ENCODE results near the gene ANKS4B. TPM values are rescaled to one million over a fixed set of nuclear protein-coding genes. Genes with fewer than 3 reads are reported as not detected.

ANKS4B gene
- total RNA-seq (not detected), polyA plus RNA-seq (not detected), total RNA-seq (not detected)

- H3K4me3 ChIP-seq (ENCODE audit: low read length): no peak within 1 kb of the TSS
- H3K27ac Mint-ChIP-seq: no peak within 1 kb of the TSS
- no peak within 1 kb of the TSS for H3K4me3 Mint-ChIP-seq
- no peaks in the 10 kb centered on the region for H3K36me3 Mint-ChIP-seq
- H3K9me3 ChIP-seq (ENCODE audit: control insufficient read depth in 2 of 3, low read length in 3 of 3): no peaks in the 10 kb centered on the region
- no peaks in the 10 kb centered on the region for H3K36me3 ChIP-seq (ENCODE audit: control insufficient read depth in 2 of 3, insufficient read depth in 3 of 3, low read length in 3 of 3)
- H3K9me3 Mint-ChIP-seq: peaks cover 0 to 1% (median 0%) of the 10 kb centered on the region in 11 donors
- ChIA-PET POLR2A (no interaction called here), CTCF (no interaction called here)
- H3K27ac ChIP-seq (ENCODE audit: low read depth, low read length): no peak within 1 kb of the TSS
- peaks cover 31 to 56% (median 40%) of the 10 kb centered on the region in 5 donors for H3K27me3 Mint-ChIP-seq
- no peak for ATAC-seq
- intact Hi-C loops (cut with micrococcal nuclease): no loop called here
- no peaks in the 10 kb centered on the region for H3K27me3 ChIP-seq (ENCODE audit: control insufficient read depth in 2 of 2, insufficient read depth in 2 of 2, low read length in 2 of 2)
- no peaks in the 10 kb centered on the region for H3K4me1 ChIP-seq (ENCODE audit: control insufficient read depth in 2 of 2, insufficient read depth in 2 of 2, low read length in 2 of 2)
- H3K4me1 Mint-ChIP-seq: no peaks in the 10 kb centered on the region
- DNase-seq: no peak
Observed at GRCh38 chr16:21233521-21234150, at the start of gene ANKS4B. TSS of gene ANKS4B (plus strand) at chr16:21233699. CDS start at chr16:21233738, 39 bp downstream.

GRCh38 chr16:21183995-21184394, 49.5 kb upstream of the ANKS4B start:
- H3K4me1 ChIP-seq (ENCODE audit: control insufficient read depth in 2 of 2, insufficient read depth in 2 of 2, low read length in 2 of 2): no peaks in the 10 kb centered on the region
- H3K9me3 ChIP-seq (ENCODE audit: control insufficient read depth in 2 of 3, low read length in 3 of 3): no peaks in the 10 kb centered on the region
- Mint-ChIP-seq H3K27me3 (no peaks in the 10 kb centered on the region), H3K4me1 (peaks cover 0 to 5% (median 4%) of the 10 kb centered on the region in 7 donors), H3K9me3 (peaks cover 0 to 3% (median 0%) of the 10 kb centered on the region in 11 donors), H3K27ac (no peak overlapping the region), H3K4me3 (no peak overlapping the region), H3K36me3 (peaks cover 10 to 42% (median 28%) of the 10 kb centered on the region in 5 donors)
- H3K27ac ChIP-seq (ENCODE audit: low read depth, low read length): no peak overlapping the region
- intact Hi-C loops (cut with micrococcal nuclease): no loop called here
- no peaks in the 10 kb centered on the region for H3K27me3 ChIP-seq (ENCODE audit: control insufficient read depth in 2 of 2, insufficient read depth in 2 of 2, low read length in 2 of 2)
- peaks cover 0 to 26% (median 0%) of the 10 kb centered on the region in 3 experiments for H3K36me3 ChIP-seq (ENCODE audit: control insufficient read depth in 2 of 3, insufficient read depth in 3 of 3, low read length in 3 of 3)
- DNase-seq: no peak
- no peak for ATAC-seq
- POLR2A ChIA-PET: no interaction called here
- H3K4me3 ChIP-seq (ENCODE audit: low read length): no peak overlapping the region
- CTCF ChIA-PET: no interaction called here

GRCh38 chr16:21184834-21185233, 48.7 kb upstream of the ANKS4B start:
- no peak overlapping the region for H3K4me3 Mint-ChIP-seq
- H3K27me3 Mint-ChIP-seq: peaks cover 0 to 3% (median 0%) of the 10 kb centered on the region in 5 donors
- Histone ChIP-seq H3K9me3 (ENCODE audit: control insufficient read depth in 2 of 3, low read length in 3 of 3) (no peaks in the 10 kb centered on the region), H3K27ac (ENCODE audit: low read depth, low read length) (no peak overlapping the region), H3K36me3 (ENCODE audit: control insufficient read depth in 2 of 3, insufficient read depth in 3 of 3, low read length in 3 of 3) (peaks cover 0 to 18% (median 0%) of the 10 kb centered on the region in 3 experiments), H3K4me1 (ENCODE audit: control insufficient read depth in 2 of 2, insufficient read depth in 2 of 2, low read length in 2 of 2) (no peaks in the 10 kb centered on the region), H3K27me3 (ENCODE audit: control insufficient read depth in 2 of 2, insufficient read depth in 2 of 2, low read length in 2 of 2) (no peaks in the 10 kb centered on the region), H3K4me3 (ENCODE audit: low read length) (no peak overlapping the region)
- H3K36me3 Mint-ChIP-seq: peaks cover 5 to 34% (median 20%) of the 10 kb centered on the region in 5 donors
- CTCF ChIA-PET: no interaction called here
- intact Hi-C loops (cut with micrococcal nuclease): loop anchor here in 1 of 2 donors (5.0 kb wide), 1 partner anchor 367 kb away; no protein-coding TSS in a partner anchor
- peaks cover 0 to 3% (median 0%) of the 10 kb centered on the region in 11 donors for H3K9me3 Mint-ChIP-seq
- no peak overlapping the region for H3K27ac Mint-ChIP-seq
- POLR2A ChIA-PET: no interaction called here
- DNase-seq (no peak), ATAC-seq (peak; percentile 18)
- peaks cover 0 to 5% (median 4%) of the 10 kb centered on the region in 7 donors for H3K4me1 Mint-ChIP-seq

- Histone ChIP-seq H3K4me1 (ENCODE audit: control insufficient read depth in 2 of 2, insufficient read depth in 2 of 2, low read length in 2 of 2) (no peaks in the 10 kb centered on the region), H3K27ac (ENCODE audit: low read depth, low read length) (no peak overlapping the region), H3K27me3 (ENCODE audit: control insufficient read depth in 2 of 2, insufficient read depth in 2 of 2, low read length in 2 of 2) (no peaks in the 10 kb centered on the region), H3K36me3 (ENCODE audit: control insufficient read depth in 2 of 3, insufficient read depth in 3 of 3, low read length in 3 of 3) (peaks cover 0 to 12% (median 0%) of the 10 kb centered on the region in 3 experiments), H3K4me3 (ENCODE audit: low read length) (no peak overlapping the region), H3K9me3 (ENCODE audit: control insufficient read depth in 2 of 3, low read length in 3 of 3) (no peaks in the 10 kb centered on the region)
- ATAC-seq (no peak), DNase-seq (no peak)
- POLR2A ChIA-PET: no interaction called here
- Mint-ChIP-seq H3K36me3 (peaks cover 5 to 34% (median 16%) of the 10 kb centered on the region in 5 donors), H3K9me3 (peaks cover 0 to 8% (median 0%) of the 10 kb centered on the region in 11 donors), H3K27me3 (peaks cover 0 to 6% (median 0%) of the 10 kb centered on the region in 5 donors), H3K27ac (peak overlapping the region in 1 of 9 donors; percentile 1), H3K4me3 (no peak overlapping the region), H3K4me1 (peaks cover 0 to 5% (median 4%) of the 10 kb centered on the region in 7 donors)
- CTCF ChIA-PET: no interaction called here
- intact Hi-C loops (cut with micrococcal nuclease): loop anchor here in 1 of 2 donors (5.0 kb wide), 1 partner anchor 367 kb away; no protein-coding TSS in a partner anchor
Observed at GRCh38 chr16:21185659-21186325, 47.7 kb upstream of the ANKS4B start.

GRCh38 chr16:21186326-21186691, 47.2 kb upstream of the ANKS4B start:
- Histone ChIP-seq H3K4me1 (ENCODE audit: control insufficient read depth in 2 of 2, insufficient read depth in 2 of 2, low read length in 2 of 2) (no peaks in the 10 kb centered on the region), H3K4me3 (ENCODE audit: low read length) (no peak overlapping the region), H3K36me3 (ENCODE audit: control insufficient read depth in 2 of 3, insufficient read depth in 3 of 3, low read length in 3 of 3) (peaks cover 0 to 7% (median 0%) of the 10 kb centered on the region in 3 experiments), H3K9me3 (ENCODE audit: control insufficient read depth in 2 of 3, low read length in 3 of 3) (no peaks in the 10 kb centered on the region), H3K27ac (ENCODE audit: low read depth, low read length) (no peak overlapping the region), H3K27me3 (ENCODE audit: control insufficient read depth in 2 of 2, insufficient read depth in 2 of 2, low read length in 2 of 2) (no peaks in the 10 kb centered on the region)
- intact Hi-C loops (cut with micrococcal nuclease): loop anchor here in 1 of 2 donors (5.0 kb wide), 1 partner anchor 366 kb away; no protein-coding TSS in a partner anchor
- Mint-ChIP-seq H3K27me3 (peaks cover 0 to 7% (median 1%) of the 10 kb centered on the region in 5 donors), H3K27ac (no peak overlapping the region), H3K36me3 (peaks cover 3 to 28% (median 14%) of the 10 kb centered on the region in 5 donors), H3K4me3 (no peak overlapping the region), H3K4me1 (peaks cover 0 to 5% (median 4%) of the 10 kb centered on the region in 7 donors), H3K9me3 (peaks cover 0 to 8% (median 0%) of the 10 kb centered on the region in 11 donors)
- CTCF ChIA-PET: no interaction called here
- POLR2A ChIA-PET: no interaction called here
- ATAC-seq: no peak
- DNase-seq: no peak

- peaks cover 0 to 8% (median 0%) of the 10 kb centered on the region in 11 donors for H3K9me3 Mint-ChIP-seq
- Histone ChIP-seq H3K4me1 (ENCODE audit: control insufficient read depth in 2 of 2, insufficient read depth in 2 of 2, low read length in 2 of 2) (no peaks in the 10 kb centered on the region), H3K27ac (ENCODE audit: low read depth, low read length) (no peak overlapping the region), H3K27me3 (ENCODE audit: control insufficient read depth in 2 of 2, insufficient read depth in 2 of 2, low read length in 2 of 2) (no peaks in the 10 kb centered on the region), H3K36me3 (ENCODE audit: control insufficient read depth in 2 of 3, insufficient read depth in 3 of 3, low read length in 3 of 3) (no peaks in the 10 kb centered on the region), H3K9me3 (ENCODE audit: control insufficient read depth in 2 of 3, low read length in 3 of 3) (no peaks in the 10 kb centered on the region), H3K4me3 (ENCODE audit: low read length) (no peak overlapping the region)
- H3K4me1 Mint-ChIP-seq: peaks cover 0 to 5% (median 4%) of the 10 kb centered on the region in 7 donors
- peak overlapping the region in 1 of 10 donors; percentile 20 for H3K4me3 Mint-ChIP-seq
- no peak overlapping the region for H3K27ac Mint-ChIP-seq
- peaks cover 0 to 7% (median 0%) of the 10 kb centered on the region in 5 donors for H3K36me3 Mint-ChIP-seq
- intact Hi-C loops (cut with micrococcal nuclease): loop anchor here in 1 of 2 donors (2.0 to 5.0 kb wide), 2 partner anchors 89 to 363 kb away; partner anchors contain the start of gene CRYM
- peaks cover 0 to 14% (median 3%) of the 10 kb centered on the region in 5 donors for H3K27me3 Mint-ChIP-seq
- ChIA-PET POLR2A (no interaction called here), CTCF (interaction anchor here (0.5 to 1.1 kb wide), 3 partner anchors 32 to 1131 kb away, joined by 3 to 6 read pairs (median 5); no protein-coding TSS in a partner anchor)
- no peak for DNase-seq
- no peak for ATAC-seq
Observed at GRCh38 chr16:21189311-21189710, 44.2 kb upstream of the ANKS4B start.
